ENCODE measurements around the gene ARL17A.
"Not testable (repeated sequence)": the region's sequence is repeated elsewhere in the genome, so short reads cannot be mapped to it uniquely, and the experiment has no call there.

Gene ARL17A

GRCh38 chr17:46548607-46549006 lies 30.9 kb downstream of the ARL17A start:
- DNase-seq (ENCODE audit: low read depth), result not testable (repeated sequence)

- not testable (repeated sequence) for DNase-seq (ENCODE audit: low read depth)
Observed at GRCh38 chr17:46534716-46535115, 44.8 kb downstream of the ARL17A start.

GRCh38 chr17:46512168-46512567 lies 67.3 kb downstream of the ARL17A start, which contains the start of gene LRRC37A2:
TSS of gene LRRC37A2 (plus strand) at chr17:46512468. CDS start at chr17:46512713, 245 bp downstream.
- not testable (repeated sequence) for DNase-seq (ENCODE audit: low read depth)

GRCh38 chr17:46505896-46506295 lies 73.6 kb downstream of the ARL17A start:
- DNase-seq (ENCODE audit: low read depth), result not testable (repeated sequence)

GRCh38 chr17:46499437-46500139 lies 79.9 kb downstream of the ARL17A start:
- not testable (repeated sequence) for DNase-seq (ENCODE audit: low read depth)

- DNase-seq (ENCODE audit: low read depth), result not testable (repeated sequence)
Observed at GRCh38 chr17:46492021-46492420, 87.5 kb downstream of the ARL17A start.

- not testable (repeated sequence) for DNase-seq (ENCODE audit: low read depth)
Observed at GRCh38 chr17:46481310-46481709, 98.2 kb downstream of the ARL17A start.

- DNase-seq (ENCODE audit: low read depth), result not testable (repeated sequence)
Observed at GRCh38 chr17:46478823-46479222, 100.7 kb downstream of the ARL17A start.

- not testable (repeated sequence) for DNase-seq (ENCODE audit: low read depth)
Observed at GRCh38 chr17:46475583-46475982, 103.9 kb downstream of the ARL17A start.

GRCh38 chr17:46474489-46474888 lies 105.0 kb downstream of the ARL17A start:
- DNase-seq (ENCODE audit: low read depth), result not testable (repeated sequence)

- DNase-seq (ENCODE audit: low read depth), result not testable (repeated sequence)
Observed at GRCh38 chr17:46467618-46468017, 111.9 kb downstream of the ARL17A start.
